WTC11 (cell line): Measurements from ENCODE around the gene RASGRP2.

Source experiments
- CBFB ChIP-seq: sonication (generic); formaldehyde crosslinking; IDR thresholded peaks from 2 replicates; pipeline ENCODE4 v1.8.1; 2022; ENCODE audit warnings: mild to moderate bottlenecking, low read depth, missing genetic modification reagents
- CREB1 ChIP-seq: sonication (generic); formaldehyde crosslinking; IDR thresholded peaks from 2 replicates; pipeline ENCODE4 v1.8.0; 2023; ENCODE audit warnings: mild to moderate bottlenecking, missing genetic modification reagents
- CREM ChIP-seq: sonication (generic); formaldehyde crosslinking; IDR thresholded peaks from 2 replicates; pipeline ENCODE4 v1.8.1; 2022; ENCODE audit warnings: mild to moderate bottlenecking, missing genetic modification reagents, moderate library complexity
- CTCF ChIP-seq: fragments of 200-600 bp; IDR thresholded peaks from 2 replicates; pipeline ENCODE4 v1.8.0; 2022; ENCODE audit warnings: antibody characterized with exemption
- ETV6 ChIP-seq: sonication (generic); formaldehyde crosslinking; IDR thresholded peaks from 2 replicates; pipeline ENCODE4 v1.8.1; 2022; ENCODE audit warnings: mild to moderate bottlenecking, missing genetic modification reagents
- KAT7 ChIP-seq: sonication (generic); formaldehyde crosslinking; IDR thresholded peaks from 2 replicates; pipeline ENCODE4 v1.8.1; 2023; ENCODE audit warnings: missing genetic modification reagents, mild to moderate bottlenecking, borderline replicate concordance
- NR1H2 ChIP-seq: sonication (generic); formaldehyde crosslinking; IDR thresholded peaks from 2 replicates; pipeline ENCODE4 v1.9.0; 2021; ENCODE audit warnings: mild to moderate bottlenecking, moderate library complexity, missing genetic modification reagents
- ZNF263 ChIP-seq: sonication (generic); formaldehyde crosslinking; IDR thresholded peaks from 2 replicates; pipeline ENCODE4 v1.8.1; 2022; ENCODE audit warnings: low read depth, mild to moderate bottlenecking, moderate library complexity, missing genetic modification reagents

GRCh38 chr11:64760759-64761420 lies 16.9 kb upstream of the RASGRP2 start:
- TF ChIP-seq CBFB (CRISPR knock-in tag) = no peak
- TF ChIP-seq CTCF = no peak
- TF ChIP-seq NR1H2 (CRISPR knock-in tag) = no peak
- no peak for TF ChIP-seq ETV6 (CRISPR knock-in tag)
- no peak for TF ChIP-seq KAT7 (CRISPR knock-in tag)
- TF ChIP-seq CREM (CRISPR knock-in tag) = no peak
- TF ChIP-seq ZNF263 = no peak
- no peak for TF ChIP-seq CREB1 (CRISPR knock-in tag)
